Heart left ventricle (tissue), 16 donors: ENCODE data around the gene U2SURP. TPM values are rescaled to one million over a fixed set of nuclear protein-coding genes. Genes with fewer than 3 reads are reported as not detected.
"Not testable (repeated sequence)": the region's sequence is repeated elsewhere in the genome, so short reads cannot be mapped to it uniquely, and the experiment has no call there.

ENCODE experiments used
- ATAC-seq, 4 donors: fragments of 200-7000 bp; cut with Tn5 transposase; one replicate each; pipeline ENCODE4 v1.9.1; 2020 to 2022; ENCODE audit warnings: moderate library complexity in 4 of 4, mild to moderate bottlenecking in 3 of 4, moderate number of reproducible peaks in 1 of 4
- DNase-seq, 5 donors: peaks; one replicate each; pipeline ENCODE4 v3.0.0-alpha.2; 2020
- H3K27ac ChIP-seq, 12 donors: fragments of 200-600 bp; sonication (generic) in 4 of 12; one replicate each; pipeline versions ENCODE4 v1.5.0 to v1.8.0; 2016 to 2022; ENCODE audit warnings: mild to moderate bottlenecking in 2 of 12
- H3K27me3 ChIP-seq, 9 donors: fragments of 200-600 bp; sonication (generic) in 2 of 9; one replicate each; pipeline versions ENCODE4 v1.5.1 to v1.8.0; 2016 to 2022; ENCODE audit warnings: mild to moderate bottlenecking in 3 of 9
- H3K36me3 ChIP-seq, 9 donors: fragments of 200-600 bp; sonication (generic) in 2 of 9; one replicate each; pipeline versions ENCODE4 v1.5.0 to v1.8.0; 2018 to 2022; ENCODE audit warnings: mild to moderate bottlenecking in 2 of 9
- H3K4me1 ChIP-seq, 12 donors: fragments of 200-600 bp; sonication (generic) in 4 of 12; one replicate each; pipeline versions ENCODE4 v1.5.0 to v1.8.0; 2016 to 2022; ENCODE audit warnings: mild to moderate bottlenecking in 3 of 12
- H3K4me3 ChIP-seq, 12 donors: fragments of 200-600 bp; sonication (generic) in 4 of 12; one replicate each; pipeline versions ENCODE4 v1.5.0 to v1.8.0; 2017 to 2022; ENCODE audit warnings: mild to moderate bottlenecking in 9 of 12, moderate library complexity in 4 of 12
- H3K9me3 ChIP-seq, 12 donors: fragments of 200-600 bp; sonication (generic) in 4 of 12; one replicate each; pipeline versions ENCODE4 v1.5.0 to v1.8.0; 2016 to 2022; ENCODE audit warnings: mild to moderate bottlenecking in 1 of 12
- POLR2A ChIP-seq, 2 donors: fragments of 450-650 bp; IDR thresholded peaks; one replicate each; pipeline ENCODE4 v1.6.1; 2017; ENCODE audit warnings: antibody characterized with exemption in 2 of 2, mild to moderate bottlenecking in 2 of 2, moderate library complexity in 2 of 2
- WGBS, 4 donors: extraction: QIAGEN DNeasy Blood & Tissue Kit in 2 of 4; methylation state at CpG; one replicate each; pipeline versions ENCODE4 v1.1.5 to v1.1.7; 2013 to 2018; 5-methylcytosine and 5-hydroxymethylcytosine counted together
- intact Hi-C, 10 donors: fragments of 100-400 bp; cut with DNase I; formaldehyde crosslinking; loops; one replicate each; pipeline versions ENCODE4 v1.11.1 to v1.14.2; 2022
- polyA plus RNA-seq, 2 donors: library from polyadenylated mRNA; stranded (reverse); fragments of 200-250 nt; gene quantifications; one replicate each; pipeline ENCODE4 v1.2.3, GENCODE V29; 2013
- total RNA-seq, 9 donors: library from RNA; depleted of rRNA in 2 of 9; stranded (reverse); fragments of >200 nt in 2 of 9; fragmentation: NEBNext Ultra II Directional in 3 of 9; extraction: Animal tissue kit (Norgen Biotek cat#: 25700) in 3 of 9; gene quantifications; one replicate each; pipeline versions ENCODE4 v1.1.0 to v1.2.4, GENCODE V29; 2016 to 2023
- TF ChIP-seq, protein P1 (sequence below), 12 donors: fragments of 200-600 bp; sonication (generic) in 4 of 12; IDR thresholded peaks; one replicate each; pipeline versions ENCODE4 v1.5.0 to v1.8.0; 2018 to 2022; ENCODE audit warnings: antibody characterized with exemption in 12 of 12, mild to moderate bottlenecking in 5 of 12
- donor health status: ischemic (EF 13 %, LVEDD 7.1; RV severe dilation, severe dysfunction).
- donor health status: healthy with polysubstance abuse.
- donor health status: DM: no; HTN: yes; CAD: no.
- donor health status: DM: no; HTN: no; CAD: no.
- donor health status: ischemic (EF 25% LVEDD 6.9; RV normal size, moderate dysfunction).
- donor health status: ischemic (EF 25% LVEDD 5.7; RV mildly dilated, moderate dysfunction).
- donor health status: healthy.
- donor health status: DM: yes; HTN: yes; CAD: no.
- donor health status: ischemic (EF 35%, LVEDD 5.7; RV mildly dilated, moderate dysfunction).
- donor health status: nonischemic (EF 11% LVEDD 7.7; RV severe dilation, severe dysfunction).
- donor health status: DM: yes; HTN: yes; CAD: no.
- donor health status: PGD.
- donor health status: ischemic (EF 29% LVEDD 5.4; RV normal size, mild dysfunction).
- donor health status: nonischemic (EF 23%, LVEDD 6.1; RV moderate dilation, normal function).

The U2SURP gene
- total and polyA plus RNA-seq, 11 donors: 17.4 to 42.0 (median 33.1) TPM

DNA sequence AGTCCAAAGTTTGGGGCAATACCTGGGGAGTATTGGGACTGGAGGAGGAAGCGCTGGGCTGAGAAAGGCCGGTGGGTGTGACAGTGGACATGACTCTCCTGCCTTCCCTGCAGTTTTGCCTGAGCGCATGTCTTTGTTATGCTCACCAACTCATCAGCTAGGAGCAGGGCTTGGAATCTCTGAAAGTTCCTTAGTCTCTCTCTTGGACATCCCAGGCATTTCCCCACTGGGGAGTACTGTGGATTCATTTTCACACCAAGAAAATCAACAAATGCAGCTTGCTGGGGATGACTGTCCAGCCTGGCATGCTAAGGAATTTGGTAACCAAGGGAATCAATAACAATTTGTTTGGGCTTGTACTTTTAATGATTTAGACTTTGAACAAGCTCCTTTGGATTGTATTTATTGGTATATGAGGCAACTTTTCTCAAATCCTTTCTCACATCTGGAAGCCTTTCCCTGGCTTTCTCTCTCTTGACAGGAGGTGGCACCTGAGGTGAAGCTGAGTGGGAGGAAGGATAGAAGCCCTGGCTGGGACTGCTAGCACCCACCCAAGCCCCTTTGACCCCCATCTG lies 69.7 kb downstream of the U2SURP start:
- TF ChIP-seq, protein P1, sequence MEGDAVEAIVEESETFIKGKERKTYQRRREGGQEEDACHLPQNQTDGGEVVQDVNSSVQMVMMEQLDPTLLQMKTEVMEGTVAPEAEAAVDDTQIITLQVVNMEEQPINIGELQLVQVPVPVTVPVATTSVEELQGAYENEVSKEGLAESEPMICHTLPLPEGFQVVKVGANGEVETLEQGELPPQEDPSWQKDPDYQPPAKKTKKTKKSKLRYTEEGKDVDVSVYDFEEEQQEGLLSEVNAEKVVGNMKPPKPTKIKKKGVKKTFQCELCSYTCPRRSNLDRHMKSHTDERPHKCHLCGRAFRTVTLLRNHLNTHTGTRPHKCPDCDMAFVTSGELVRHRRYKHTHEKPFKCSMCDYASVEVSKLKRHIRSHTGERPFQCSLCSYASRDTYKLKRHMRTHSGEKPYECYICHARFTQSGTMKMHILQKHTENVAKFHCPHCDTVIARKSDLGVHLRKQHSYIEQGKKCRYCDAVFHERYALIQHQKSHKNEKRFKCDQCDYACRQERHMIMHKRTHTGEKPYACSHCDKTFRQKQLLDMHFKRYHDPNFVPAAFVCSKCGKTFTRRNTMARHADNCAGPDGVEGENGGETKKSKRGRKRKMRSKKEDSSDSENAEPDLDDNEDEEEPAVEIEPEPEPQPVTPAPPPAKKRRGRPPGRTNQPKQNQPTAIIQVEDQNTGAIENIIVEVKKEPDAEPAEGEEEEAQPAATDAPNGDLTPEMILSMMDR (IDR thresholded peaks at IDR 0.05): no peak
- TF ChIP-seq POLR2A (IDR thresholded peaks at IDR 0.05): no peak
- no peaks in the 10 kb centered on the region for H3K4me1 ChIP-seq
- WGBS, 4 donors: 64 to 84% (median 74%) methylated on average over 3 of the region's 3 CpGs
- no peaks in the 10 kb centered on the region for H3K9me3 ChIP-seq
- H3K36me3 ChIP-seq: no peaks in the 10 kb centered on the region
- ATAC-seq (no peak), DNase-seq (no peak)
- no peaks in the 10 kb centered on the region for H3K27me3 ChIP-seq
- no peak overlapping the region for H3K27ac ChIP-seq
- H3K4me3 ChIP-seq: no peak overlapping the region
- intact Hi-C loops: loop anchor here in 1 of 10 donors (10.0 kb wide), 1 partner anchor 574 kb away; no protein-coding TSS in a partner anchor

DNA sequence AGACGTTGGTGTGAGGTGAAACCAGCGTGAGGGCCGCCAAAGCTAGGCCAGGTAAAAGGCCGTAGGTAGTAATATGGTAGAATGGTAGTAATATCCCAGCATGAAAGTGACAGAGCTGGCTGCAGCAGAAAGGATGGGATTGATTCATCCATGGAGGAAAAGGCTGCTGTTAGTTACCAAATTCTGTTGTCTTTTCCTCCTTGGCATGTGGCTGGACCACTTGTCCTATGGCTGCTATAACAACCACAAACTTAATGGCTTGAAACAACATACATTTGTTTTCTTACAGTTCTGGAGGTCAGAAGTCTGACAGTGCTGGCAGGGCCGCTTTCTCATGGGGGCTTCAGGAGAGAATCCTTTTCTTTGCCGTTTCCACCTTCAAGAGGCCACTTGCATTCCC lies 70.4 kb downstream of the U2SURP start:
- 90 to 97% (median 93%) methylated on average over 6 of the region's 6 CpGs for WGBS, 4 donors
- H3K36me3 ChIP-seq: no peaks in the 10 kb centered on the region
- no peaks in the 10 kb centered on the region for H3K9me3 ChIP-seq
- ATAC-seq (no peak), DNase-seq (no peak)
- TF ChIP-seq, protein P1 (IDR thresholded peaks at IDR 0.05): no peak
- no peak for TF ChIP-seq POLR2A (IDR thresholded peaks at IDR 0.05)
- no peak overlapping the region for H3K4me3 ChIP-seq
- H3K4me1 ChIP-seq: no peaks in the 10 kb centered on the region
- no peak overlapping the region for H3K27ac ChIP-seq
- no peaks in the 10 kb centered on the region for H3K27me3 ChIP-seq
- intact Hi-C loops: loop anchor here in 1 of 10 donors (10.0 kb wide), 1 partner anchor 573 kb away; no protein-coding TSS in a partner anchor

DNA sequence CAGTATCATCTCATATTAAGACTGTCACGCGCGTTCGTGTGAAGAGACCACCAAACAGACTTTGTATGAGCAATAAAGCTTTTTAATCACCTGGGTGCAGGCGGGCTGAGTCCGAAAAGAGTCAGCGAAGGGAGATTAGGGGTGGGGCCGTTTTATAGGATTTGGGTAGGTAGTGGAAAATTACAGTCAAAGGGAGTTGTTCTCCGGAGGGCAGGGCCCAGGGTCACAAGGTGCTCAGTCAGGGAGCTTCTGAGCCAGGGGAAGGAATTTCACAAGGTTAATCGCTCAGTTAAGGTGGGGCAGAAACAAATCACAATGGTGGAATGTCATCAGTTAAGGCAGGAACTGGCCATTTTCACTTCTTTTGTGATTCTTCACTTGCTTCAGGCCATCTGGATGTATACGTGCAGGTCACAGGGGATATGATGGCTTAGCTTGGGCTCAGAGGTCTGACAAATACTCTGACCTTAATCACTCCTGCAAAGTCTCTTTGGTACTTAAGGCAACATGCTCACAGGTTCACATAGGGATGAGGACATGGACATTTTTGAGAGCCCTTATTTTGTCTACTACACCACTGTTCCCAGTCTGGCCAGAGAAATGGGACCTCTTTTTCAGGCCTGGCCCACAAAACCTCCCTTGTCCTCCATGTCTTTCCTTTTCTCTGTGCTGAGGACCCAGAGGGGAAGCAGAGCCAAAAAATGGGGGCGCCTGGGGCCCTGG lies 71.1 kb downstream of the U2SURP start:
- H3K27ac ChIP-seq, H3K4me3 ChIP-seq, H3K9me3 ChIP-seq, H3K27me3 ChIP-seq, H3K36me3 ChIP-seq, ATAC-seq, DNase-seq, H3K4me1 ChIP-seq: not testable (repeated sequence)
- WGBS, 4 donors: 90 to 93% (median 92%) methylated on average over 12 of the region's 12 CpGs
- intact Hi-C loops: loop anchor here in 1 of 10 donors (10.0 kb wide), 1 partner anchor 572 kb away; no protein-coding TSS in a partner anchor

DNA sequence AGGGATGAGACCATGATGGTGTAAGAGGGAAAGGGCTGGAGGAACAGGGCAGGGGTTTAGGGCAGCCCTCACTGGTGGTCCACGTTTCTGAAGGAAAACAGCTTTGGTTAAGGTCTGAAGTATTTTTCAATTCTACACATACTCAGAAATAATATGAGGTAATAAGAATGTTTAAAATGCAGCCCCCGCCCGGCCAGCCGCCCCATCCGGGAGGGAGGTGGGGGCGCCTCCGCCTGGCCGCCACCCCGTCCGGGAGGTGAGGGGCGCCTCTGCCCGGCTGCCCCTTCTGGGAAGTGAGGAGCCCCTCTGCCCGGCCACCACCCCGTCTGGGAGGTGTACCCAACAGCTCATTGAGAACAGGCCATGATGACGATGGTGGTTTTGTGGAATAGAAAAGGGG lies 72.2 kb downstream of the U2SURP start:
- intact Hi-C loops: loop anchor here in 1 of 10 donors (10.0 kb wide), 1 partner anchor 571 kb away; no protein-coding TSS in a partner anchor
- DNase-seq: not testable (repeated sequence)
- WGBS, 4 donors: 91 to 96% (median 92%) methylated on average over 12 to 15 of the region's 15 CpGs

DNA sequence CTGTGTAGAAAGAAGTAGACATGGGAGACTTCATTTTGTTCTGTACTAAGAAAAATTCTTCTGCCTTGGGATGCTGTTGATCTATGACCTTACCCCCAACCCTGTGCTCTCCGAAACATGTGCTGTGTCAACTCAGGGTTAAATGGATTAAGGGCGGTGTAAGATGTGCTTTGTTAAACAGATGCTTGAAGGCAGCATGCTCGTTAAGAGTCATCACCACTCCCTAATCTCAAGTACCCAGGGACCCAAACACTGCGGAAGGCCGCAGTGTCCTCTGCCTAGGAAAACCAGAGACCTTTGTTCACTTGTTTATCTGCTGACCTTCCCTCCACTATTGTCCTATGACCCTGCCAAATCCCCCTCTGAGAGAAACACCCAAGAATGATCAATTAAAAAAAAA lies 72.6 kb downstream of the U2SURP start:
- 69 to 82% (median 79%) methylated on average over 4 to 5 of the region's 5 CpGs for WGBS, 4 donors
- H3K4me3 ChIP-seq, H3K9me3 ChIP-seq, H3K4me1 ChIP-seq, H3K36me3 ChIP-seq, H3K27me3 ChIP-seq, ATAC-seq, H3K27ac ChIP-seq, DNase-seq: not testable (repeated sequence)
- intact Hi-C loops: loop anchor here in 1 of 10 donors (10.0 kb wide), 1 partner anchor 571 kb away; no protein-coding TSS in a partner anchor

More for the DNA sequence above, 72.2 kb downstream of the U2SURP start:
- H3K27ac ChIP-seq, H3K4me3 ChIP-seq, H3K4me1 ChIP-seq, H3K27me3 ChIP-seq, H3K36me3 ChIP-seq, H3K9me3 ChIP-seq, ATAC-seq: not testable (repeated sequence)
